ENCODE data around the gene TIE1. TPM values are rescaled to one million over a fixed set of nuclear protein-coding genes. Genes with fewer than 3 reads are reported as not detected.

The TIE1 gene
- total RNA-seq, 1 donor from 2014 or later = 18.5 TPM

DNA sequence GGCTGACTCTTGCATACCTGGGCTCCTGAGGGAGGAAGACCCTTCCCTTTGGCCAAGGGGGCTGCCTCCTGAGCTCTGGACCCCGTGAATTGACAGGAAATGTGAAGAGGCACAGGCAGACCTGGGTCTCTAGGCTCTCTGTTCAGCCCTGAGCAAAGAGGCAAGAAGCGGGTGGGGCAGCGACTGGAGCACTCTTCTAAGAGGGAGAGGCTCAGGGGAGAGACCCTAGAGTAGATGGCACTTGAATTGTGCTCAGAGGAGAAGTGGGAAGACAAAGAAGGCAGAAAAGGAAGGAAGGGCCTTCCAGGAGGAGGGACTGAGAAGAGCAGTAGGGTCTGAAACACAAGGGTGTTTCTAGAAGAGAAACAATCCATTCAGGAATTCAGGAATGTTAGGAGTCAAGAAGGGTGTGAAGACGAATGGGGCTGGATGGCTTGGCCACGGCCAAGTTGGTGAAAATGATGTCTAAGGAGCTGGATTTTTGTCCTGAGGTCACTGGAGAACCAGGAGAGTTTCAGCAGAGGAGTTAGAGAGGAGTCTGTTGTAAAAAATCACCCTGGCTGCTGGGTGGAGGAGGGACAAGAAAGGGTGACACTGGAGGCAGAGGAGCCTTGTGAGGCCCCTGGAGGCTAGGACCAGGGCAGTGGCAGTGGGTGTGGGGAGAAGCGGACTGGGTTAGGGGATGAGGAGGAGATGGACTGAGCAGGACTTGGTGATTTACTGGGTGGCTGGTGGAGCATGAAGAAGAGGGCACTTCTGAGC is 5.3 kb downstream of the TIE1 start:
- no peak for ATAC-seq (ENCODE audit: poor library complexity)
- intact Hi-C loops (cut with DNase I) = no loop called here
- no peak for DNase-seq

DNA sequence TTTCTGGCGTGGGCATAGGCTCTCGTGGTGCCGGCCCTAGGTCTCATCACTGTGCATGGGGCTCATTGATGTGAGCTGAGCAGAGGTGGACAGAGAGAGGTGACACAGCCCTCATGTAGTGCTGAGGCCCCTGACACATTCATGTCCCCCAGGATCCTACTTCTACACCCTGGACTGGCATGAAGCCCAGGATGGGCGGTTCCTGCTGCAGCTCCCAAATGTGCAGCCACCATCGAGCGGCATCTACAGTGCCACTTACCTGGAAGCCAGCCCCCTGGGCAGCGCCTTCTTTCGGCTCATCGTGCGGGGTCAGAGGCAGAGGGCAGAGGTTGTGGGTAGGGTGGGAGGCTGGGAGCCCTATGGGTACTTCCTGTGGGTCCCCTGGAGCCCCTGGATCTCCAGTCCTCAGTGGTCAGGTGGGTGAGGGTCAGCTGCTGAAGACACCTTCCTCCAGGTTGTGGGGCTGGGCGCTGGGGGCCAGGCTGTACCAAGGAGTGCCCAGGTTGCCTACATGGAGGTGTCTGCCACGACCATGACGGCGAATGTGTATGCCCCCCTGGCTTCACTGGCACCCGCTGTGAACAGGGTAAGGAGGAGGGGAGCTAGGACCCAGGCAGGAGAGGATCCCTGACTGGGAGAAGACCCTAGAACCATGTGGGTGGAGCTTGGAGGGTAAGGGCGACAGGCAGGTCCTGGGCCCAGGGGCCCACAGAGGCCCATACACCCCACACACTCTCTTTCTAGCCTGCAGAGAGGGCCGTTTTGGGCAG is 6.1 kb downstream of the TIE1 start:
- no peak for ATAC-seq (ENCODE audit: poor library complexity)
- intact Hi-C loops (cut with DNase I) = no loop called here

DNA sequence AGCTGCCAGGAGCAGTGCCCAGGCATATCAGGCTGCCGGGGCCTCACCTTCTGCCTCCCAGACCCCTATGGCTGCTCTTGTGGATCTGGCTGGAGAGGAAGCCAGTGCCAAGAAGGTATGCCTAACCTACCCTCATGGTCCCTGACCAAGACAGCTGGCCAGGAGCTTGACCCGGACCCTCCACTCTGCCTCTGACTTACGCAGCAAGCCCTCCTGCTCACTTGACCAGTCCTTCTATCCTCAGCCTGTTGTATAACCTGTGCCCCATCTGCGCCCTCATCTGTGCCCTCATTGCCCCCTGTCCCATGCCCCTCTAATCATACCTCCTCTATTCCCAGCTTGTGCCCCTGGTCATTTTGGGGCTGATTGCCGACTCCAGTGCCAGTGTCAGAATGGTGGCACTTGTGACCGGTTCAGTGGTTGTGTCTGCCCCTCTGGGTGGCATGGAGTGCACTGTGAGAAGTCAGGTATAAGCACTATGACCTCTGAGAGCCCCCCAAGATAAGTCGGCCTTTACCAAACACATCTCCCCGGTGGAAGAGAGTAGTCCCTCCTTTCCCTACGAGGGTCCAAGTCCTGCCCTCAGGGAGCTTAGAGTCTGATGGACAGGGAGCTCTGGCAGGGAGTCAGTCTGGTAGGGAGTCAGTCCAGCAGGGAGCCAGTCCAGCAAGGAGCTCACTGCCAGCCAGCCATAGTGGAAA is 6.8 kb downstream of the TIE1 start:
- peak; percentile 24 for DNase-seq
- no peak for ATAC-seq (ENCODE audit: poor library complexity)
- intact Hi-C loops (cut with DNase I) = no loop called here

More for the DNA sequence above, 6.1 kb downstream of the TIE1 start:
- DNase-seq = no peak

DNA sequence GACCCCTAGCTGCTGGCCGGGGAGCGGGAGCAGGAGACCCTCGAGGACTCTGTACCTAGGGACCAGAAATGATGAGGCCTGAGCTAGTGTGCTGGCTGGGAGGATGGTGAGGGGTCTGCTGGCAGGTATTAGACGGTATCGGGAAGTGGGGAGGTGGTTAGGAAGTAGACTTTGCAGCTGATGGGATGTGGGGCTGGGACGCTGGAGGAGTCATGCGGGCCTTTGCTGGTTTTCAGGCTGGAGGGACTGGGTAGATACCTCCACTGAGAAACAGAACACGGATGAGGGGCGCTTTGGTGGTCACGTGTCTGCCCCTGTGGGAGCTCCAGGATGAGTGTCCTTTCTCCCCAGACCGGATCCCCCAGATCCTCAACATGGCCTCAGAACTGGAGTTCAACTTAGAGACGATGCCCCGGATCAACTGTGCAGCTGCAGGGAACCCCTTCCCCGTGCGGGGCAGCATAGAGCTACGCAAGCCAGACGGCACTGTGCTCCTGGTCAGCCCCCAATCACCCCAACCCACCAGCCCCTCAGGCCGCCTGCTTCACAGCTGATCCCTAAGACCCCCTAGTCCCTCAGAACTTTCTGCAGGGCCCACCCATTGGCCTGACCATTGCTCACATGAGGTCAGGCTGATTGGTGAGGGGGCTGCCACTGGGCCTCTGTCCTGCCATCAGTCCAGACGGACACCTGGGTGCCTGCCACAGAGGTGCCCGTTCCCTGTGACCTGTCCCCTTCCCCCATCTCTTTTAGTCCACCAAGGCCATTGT is 8.0 kb downstream of the TIE1 start:
- DNase-seq (peak; percentile 22), ATAC-seq (ENCODE audit: poor library complexity) (no peak)
- intact Hi-C loops (cut with DNase I) = no loop called here

GRCh38 chr1:43309405-43310025 is 8.7 kb downstream of the TIE1 start:
- ATAC-seq (ENCODE audit: poor library complexity) (no peak), DNase-seq (peak; percentile 33)
- intact Hi-C loops (cut with DNase I) = no loop called here

DNA sequence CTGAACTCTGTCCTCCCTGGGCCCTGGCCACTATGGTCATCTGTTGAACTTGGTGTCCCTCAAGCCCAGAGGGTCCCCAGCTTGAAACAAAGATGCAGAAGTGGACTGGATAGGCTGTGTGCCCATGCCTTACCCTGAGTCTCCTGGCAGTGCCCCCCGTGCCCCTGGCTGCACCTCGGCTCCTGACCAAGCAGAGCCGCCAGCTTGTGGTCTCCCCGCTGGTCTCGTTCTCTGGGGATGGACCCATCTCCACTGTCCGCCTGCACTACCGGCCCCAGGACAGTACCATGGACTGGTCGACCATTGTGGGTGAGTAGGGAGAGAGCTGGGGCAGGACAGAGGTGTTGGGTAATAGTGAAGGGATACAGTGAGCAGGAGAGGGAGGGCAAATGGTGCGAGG is 10.7 kb downstream of the TIE1 start:
- intact Hi-C loops (cut with DNase I) = no loop called here
- peak; percentile 37 for DNase-seq
- ATAC-seq (ENCODE audit: poor library complexity) = no peak

- ATAC-seq (ENCODE audit: poor library complexity) = no peak
- intact Hi-C loops (cut with DNase I) = no loop called here
- peak; percentile 34 for DNase-seq
Measured at GRCh38 chr1:43312212-43312623, 11.4 kb downstream of the TIE1 start.

DNA sequence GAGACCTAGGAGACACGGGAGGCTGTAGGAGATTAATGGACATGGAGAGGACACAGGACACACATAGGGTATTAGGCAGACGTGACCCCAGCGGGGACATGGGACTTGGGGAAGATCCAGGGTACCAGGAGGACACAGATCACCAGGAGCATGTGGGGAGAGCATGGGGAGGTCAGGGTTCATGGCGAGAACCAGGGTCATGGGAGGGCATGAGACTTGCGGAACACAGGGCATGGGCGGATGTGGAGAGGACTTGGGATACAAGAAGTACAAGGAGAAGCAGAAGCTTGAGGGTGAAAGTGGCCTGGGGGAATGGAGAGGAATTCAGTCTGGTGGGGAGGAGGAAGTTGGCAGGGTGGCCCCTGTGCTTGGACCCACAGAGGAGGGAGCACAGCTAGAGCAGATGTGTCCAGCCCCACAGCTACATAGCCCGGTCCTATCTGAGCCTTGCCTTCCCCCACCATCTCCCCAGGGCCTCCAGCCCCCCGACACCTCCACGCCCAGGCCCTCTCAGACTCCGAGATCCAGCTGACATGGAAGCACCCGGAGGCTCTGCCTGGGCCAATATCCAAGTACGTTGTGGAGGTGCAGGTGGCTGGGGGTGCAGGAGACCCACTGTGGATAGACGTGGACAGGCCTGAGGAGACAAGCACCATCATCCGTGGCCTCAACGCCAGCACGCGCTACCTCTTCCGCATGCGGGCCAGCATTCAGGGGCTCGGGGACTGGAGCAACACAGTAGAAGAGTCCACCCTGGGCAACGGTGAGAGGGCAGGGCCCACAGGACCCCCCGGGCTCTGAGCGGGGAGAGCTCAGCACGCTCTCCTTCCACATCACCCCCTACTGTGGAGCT is 12.1 kb downstream of the TIE1 start:
- intact Hi-C loops (cut with DNase I) = no loop called here
- ATAC-seq (ENCODE audit: poor library complexity) (no peak), DNase-seq (peak; percentile 35)

DNA sequence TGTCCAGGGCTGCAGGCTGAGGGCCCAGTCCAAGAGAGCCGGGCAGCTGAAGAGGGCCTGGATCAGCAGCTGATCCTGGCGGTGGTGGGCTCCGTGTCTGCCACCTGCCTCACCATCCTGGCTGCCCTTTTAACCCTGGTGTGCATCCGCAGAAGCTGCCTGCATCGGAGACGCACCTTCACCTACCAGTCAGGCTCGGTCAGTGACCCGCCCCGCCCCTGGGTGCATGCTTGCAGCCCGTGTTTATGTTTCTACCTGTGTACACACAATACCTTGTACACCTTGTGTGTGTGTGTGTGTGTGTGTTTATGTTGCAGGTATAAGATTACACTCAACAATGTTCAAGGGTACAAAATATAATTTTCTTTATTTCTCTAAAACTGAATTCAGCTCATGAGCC is 13.0 kb downstream of the TIE1 start:
- peak; percentile 31 for DNase-seq
- ATAC-seq (ENCODE audit: poor library complexity) = no peak
- intact Hi-C loops (cut with DNase I) = no loop called here

DNA sequence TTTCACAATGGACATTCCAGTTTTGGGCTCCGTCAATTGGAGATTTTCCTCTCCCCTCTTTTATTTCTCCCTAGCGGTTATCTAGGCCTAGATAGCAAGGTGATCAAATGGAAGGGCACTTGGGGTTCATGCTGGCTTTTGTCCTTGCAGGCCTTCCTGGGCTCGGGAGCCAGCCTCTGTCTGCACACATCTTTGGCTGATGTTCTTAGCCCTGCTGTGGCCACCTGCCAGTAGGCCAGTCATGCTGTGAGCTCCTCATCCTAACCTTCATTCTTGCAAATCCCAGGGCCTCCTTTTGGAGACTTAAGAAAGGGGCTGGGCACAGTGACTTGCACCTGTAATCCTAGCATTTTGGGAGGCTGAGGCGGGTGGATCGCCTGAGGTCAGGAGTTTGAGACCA is 13.5 kb downstream of the TIE1 start:
- ATAC-seq (ENCODE audit: poor library complexity) (no peak), DNase-seq (peak; percentile 20)
- intact Hi-C loops (cut with DNase I) = no loop called here

DNA sequence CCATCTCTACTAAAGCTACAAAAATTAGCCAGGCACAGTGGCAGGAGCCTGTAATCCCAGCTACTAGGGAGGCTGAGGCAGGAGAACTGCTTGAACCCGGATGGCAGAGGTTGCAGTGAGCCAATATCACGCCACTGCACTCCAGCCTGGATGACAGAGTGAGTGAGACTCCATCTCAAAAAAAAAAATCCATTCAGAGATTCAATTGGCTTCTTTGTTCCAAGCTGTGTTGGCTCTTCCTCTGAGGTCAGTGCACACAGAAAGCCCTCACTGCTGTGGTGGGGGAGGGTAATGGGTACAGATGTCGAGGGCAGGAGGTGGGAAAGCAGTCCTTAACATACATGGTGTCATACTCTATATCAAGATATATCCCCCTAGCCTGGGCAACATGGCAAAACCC is 14.7 kb downstream of the TIE1 start:
- DNase-seq = peak; percentile 6
- no peak for ATAC-seq (ENCODE audit: poor library complexity)
- intact Hi-C loops (cut with DNase I) = no loop called here

DNA sequence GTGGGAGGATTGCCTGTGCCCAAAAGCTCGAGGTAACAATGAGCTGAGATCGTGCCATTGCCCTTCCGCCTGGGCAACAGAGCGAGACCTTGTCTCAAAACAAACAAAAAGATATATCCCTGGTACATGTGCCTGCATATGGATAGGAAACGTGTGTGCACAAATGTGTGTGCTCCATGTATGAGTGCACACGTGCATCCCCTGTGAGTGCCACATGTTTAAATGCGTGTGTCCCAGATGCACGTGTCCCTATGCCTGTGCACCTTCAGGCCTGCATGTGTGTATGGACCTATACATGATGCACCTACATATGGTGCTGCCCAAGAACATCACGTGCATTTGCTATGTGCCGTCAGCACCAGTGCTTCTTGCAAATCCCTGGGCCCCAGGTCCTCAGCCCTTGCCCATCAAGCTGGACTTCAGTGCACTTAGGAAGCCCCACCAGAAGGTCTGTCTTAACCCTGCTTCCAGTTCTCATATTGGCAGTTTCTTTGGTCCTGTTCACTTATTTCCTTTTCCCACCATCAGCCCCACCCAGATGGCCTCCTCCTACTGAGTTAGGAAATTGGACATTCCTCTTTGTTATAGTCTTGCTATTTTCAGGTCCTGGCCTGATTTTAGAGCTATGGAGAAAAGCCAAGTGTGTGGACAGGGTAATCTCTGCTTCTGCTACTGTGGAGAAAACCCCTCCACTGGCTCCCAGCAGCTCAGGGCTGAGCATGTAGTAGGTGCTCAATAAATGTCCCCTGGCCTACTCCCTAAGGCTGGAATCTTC is 15.4 kb downstream of the TIE1 start:
- intact Hi-C loops (cut with DNase I) = no loop called here
- DNase-seq (peak; percentile 23), ATAC-seq (ENCODE audit: poor library complexity) (no peak)

DNA sequence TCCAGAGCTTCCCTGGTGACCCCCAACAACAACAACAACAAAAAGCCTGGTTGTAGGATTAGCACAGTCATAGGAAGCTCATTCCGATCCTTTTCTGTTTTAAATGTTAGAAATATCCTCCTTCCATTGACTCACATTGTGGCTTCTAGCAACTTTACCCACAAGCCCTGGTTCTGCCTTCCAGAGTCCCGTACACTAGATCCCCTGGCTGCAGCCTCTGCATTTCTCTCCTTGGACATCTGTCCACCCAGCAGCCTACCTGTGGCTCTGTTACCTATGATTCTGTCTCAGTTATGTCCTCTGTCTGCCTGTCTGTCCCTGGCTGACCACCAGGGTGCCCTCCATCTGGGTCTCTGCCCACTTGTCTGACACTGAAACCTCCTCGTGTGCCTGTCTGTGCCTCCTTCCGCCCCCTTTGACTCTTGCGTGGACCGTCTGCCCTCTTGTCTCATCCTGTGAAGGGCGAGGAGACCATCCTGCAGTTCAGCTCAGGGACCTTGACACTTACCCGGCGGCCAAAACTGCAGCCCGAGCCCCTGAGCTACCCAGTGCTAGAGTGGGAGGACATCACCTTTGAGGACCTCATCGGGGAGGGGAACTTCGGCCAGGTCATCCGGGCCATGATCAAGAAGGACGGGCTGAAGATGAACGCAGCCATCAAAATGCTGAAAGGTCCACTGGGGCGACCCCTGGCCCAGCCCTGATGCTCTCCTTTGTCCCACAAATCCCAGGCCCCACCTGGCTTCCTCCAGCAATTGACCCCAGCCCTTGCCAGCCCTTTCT is 16.1 kb downstream of the TIE1 start:
- intact Hi-C loops (cut with DNase I) = no loop called here
- DNase-seq (peak; percentile 14), ATAC-seq (ENCODE audit: poor library complexity) (no peak)

DNA sequence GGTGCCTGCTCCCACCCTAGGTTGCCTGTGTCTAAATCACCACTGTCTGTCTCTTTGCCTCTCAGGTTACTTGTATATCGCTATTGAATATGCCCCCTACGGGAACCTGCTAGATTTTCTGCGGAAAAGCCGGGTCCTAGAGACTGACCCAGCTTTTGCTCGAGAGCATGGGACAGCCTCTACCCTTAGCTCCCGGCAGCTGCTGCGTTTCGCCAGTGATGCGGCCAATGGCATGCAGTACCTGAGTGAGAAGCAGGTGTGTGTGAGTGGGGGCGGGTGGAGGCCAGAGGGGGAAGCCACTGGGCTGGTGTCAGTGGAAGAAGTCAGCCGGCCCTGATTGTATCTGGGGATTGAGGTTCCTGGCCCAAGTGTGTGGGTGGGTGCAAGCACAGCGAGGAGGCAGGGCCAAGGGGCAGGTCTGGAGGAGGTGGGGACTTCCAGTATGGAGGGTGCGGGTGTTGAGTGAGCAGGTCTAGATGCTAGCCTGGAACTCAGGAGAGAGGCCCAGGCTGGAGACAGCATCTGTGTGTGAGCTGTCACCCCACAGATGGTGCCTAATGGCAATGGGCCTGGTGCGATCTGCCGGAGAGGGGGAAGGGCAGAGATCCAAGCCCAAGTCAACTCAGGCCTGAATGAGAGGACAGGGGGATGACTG is 17.2 kb downstream of the TIE1 start:
- ATAC-seq (ENCODE audit: poor library complexity) (no peak), DNase-seq (peak; percentile 30)
- intact Hi-C loops (cut with DNase I) = no loop called here

- intact Hi-C loops (cut with DNase I) = no loop called here
- ATAC-seq (ENCODE audit: poor library complexity) (no peak), DNase-seq (peak; percentile 0)
Measured at GRCh38 chr1:43318831-43319230, 18.0 kb downstream of the TIE1 start.

GRCh38 chr1:43319288-43319687 is 18.5 kb downstream of the TIE1 start:
- intact Hi-C loops (cut with DNase I) = no loop called here
- ATAC-seq (ENCODE audit: poor library complexity) (no peak), DNase-seq (peak; percentile 18)
